Fibroblast of villous mesenchyme (primary cell): ENCODE measurements around the gene MRFAP1L1. TPM values are rescaled to one million over a fixed set of nuclear protein-coding genes. Genes with fewer than 3 reads are reported as not detected.

ENCODE experiments used
- DNase-seq: peaks from one replicate; pipeline ENCODE4 v3.0.0-alpha.2; 2010; ENCODE audit warnings: low read depth
- H3K4me3 ChIP-seq: 2 replicates; pipeline ENCODE4 v1.5.1; 2011; ENCODE audit warnings: low read depth, mild to moderate bottlenecking, low read length
- CTCF ChIP-seq: IDR thresholded peaks from 2 replicates; pipeline ENCODE4 v1.5.1; 2012; ENCODE audit warnings: low read depth, mild to moderate bottlenecking, low read length; ENCODE audit not compliant: insufficient read depth
- total RNA-seq: library from RNA; depleted of rRNA; stranded (reverse); fragments of >200 nt; gene quantifications from 2 replicates; pipeline ENCODE4 v1.2.3, GENCODE V29; 2012

The MRFAP1L1 gene
- total RNA-seq, 1 donor: 42.7 TPM

- H3K4me3 ChIP-seq: no peak overlapping the region
- DNase-seq: no peak
- TF ChIP-seq CTCF: no peak
These were observed 4.0 kb downstream of the MRFAP1L1 start for GRCh38 chr4:6705646-6706045.

- H3K4me3 ChIP-seq: no peak overlapping the region
- DNase-seq: peak; percentile 55
- no peak for TF ChIP-seq CTCF
These were observed 5.9 kb downstream of the MRFAP1L1 start for GRCh38 chr4:6703786-6704185.

GRCh38 chr4:6702761-6703160 is 6.9 kb downstream of the MRFAP1L1 start:
- no peak overlapping the region for H3K4me3 ChIP-seq
- DNase-seq: no peak
- TF ChIP-seq CTCF: no peak

- peak; percentile 42 for TF ChIP-seq CTCF
- no peak overlapping the region for H3K4me3 ChIP-seq
- DNase-seq: no peak
These were observed 8.3 kb downstream of the MRFAP1L1 start for GRCh38 chr4:6701371-6701770.

DNA sequence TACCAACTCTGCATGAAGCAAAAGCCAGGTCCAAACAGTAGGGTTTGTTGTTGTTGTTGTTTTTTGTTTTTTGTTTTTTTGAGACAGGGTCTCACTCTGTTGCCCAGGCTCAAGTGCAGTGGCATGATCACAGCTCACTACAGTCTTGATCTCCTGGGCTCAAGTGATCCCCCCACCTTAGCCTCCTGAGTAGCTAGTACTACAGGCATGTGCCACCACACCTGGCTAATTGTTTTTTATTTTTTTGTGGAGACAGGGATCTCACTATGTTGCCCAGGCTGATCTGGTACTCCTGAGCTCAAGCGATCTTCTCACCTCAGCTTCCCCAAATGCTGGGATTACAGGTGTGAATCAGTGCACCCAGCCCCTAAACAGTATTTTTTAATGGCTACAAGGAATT is 9.8 kb downstream of the MRFAP1L1 start:
- no peak overlapping the region for H3K4me3 ChIP-seq
- no peak for TF ChIP-seq CTCF
- no peak for DNase-seq

GRCh38 chr4:6699388-6699787 is 10.3 kb downstream of the MRFAP1L1 start:
- H3K4me3 ChIP-seq: no peak overlapping the region
- no peak for DNase-seq
- TF ChIP-seq CTCF: no peak

DNA sequence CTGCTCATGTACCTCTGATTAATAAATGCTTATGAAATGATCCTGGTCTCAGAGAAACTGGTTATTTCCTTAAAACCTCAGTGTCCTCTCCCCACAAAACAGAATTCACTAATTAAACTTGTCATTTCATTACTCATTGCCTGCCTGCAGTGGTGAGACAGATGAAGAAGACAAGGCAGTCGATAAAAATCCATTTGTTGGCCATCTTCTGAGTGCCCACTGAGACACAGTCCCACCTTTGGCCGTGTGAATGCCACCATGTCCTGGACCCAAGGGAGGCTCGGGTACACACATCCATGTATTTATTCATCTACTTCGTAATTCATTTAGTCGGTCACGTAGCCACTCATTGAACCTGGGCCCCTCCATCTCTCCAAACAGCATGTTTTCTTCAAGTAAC is 12.5 kb downstream of the MRFAP1L1 start:
- no peak overlapping the region for H3K4me3 ChIP-seq
- DNase-seq: no peak
- TF ChIP-seq CTCF: no peak
